Kasumi-1 (cell line): Measurements from ENCODE around the gene PCDHA1.
A peak's percentile ranks its signal among the peaks of the same experiment; 100 is the strongest.

ENCODE experiments used
- DNase-seq, 2 experiments: peaks; one replicate each; lab custom pipeline; 2025; lab: John Stamatoyannopoulos, UW

Gene PCDHA1

GRCh38 chr5:140988608-140989007 lies 202.7 kb downstream of the PCDHA1 start:
- DNase-seq, result no peak

- DNase-seq, result no peak
Measured at GRCh38 chr5:140989254-140990020, 203.5 kb downstream of the PCDHA1 start.

- DNase-seq, result no peak
Measured at GRCh38 chr5:140992828-140993227, 206.9 kb downstream of the PCDHA1 start.

- DNase-seq, result no peak
Measured at GRCh38 chr5:140996060-140996459, 210.1 kb downstream of the PCDHA1 start.

GRCh38 chr5:140998921-140999410 lies 213.0 kb downstream of the PCDHA1 start:
- no peak for DNase-seq

- DNase-seq, result no peak
Measured at GRCh38 chr5:141001446-141001843, 215.5 kb downstream of the PCDHA1 start.

- DNase-seq, result no peak
Measured at GRCh38 chr5:141001844-141002604, 216.1 kb downstream of the PCDHA1 start.

- DNase-seq, result no peak
Measured at GRCh38 chr5:141002605-141002965, 216.6 kb downstream of the PCDHA1 start.

- no peak for DNase-seq
Measured at GRCh38 chr5:141003031-141003430, 217.1 kb downstream of the PCDHA1 start.

- no peak for DNase-seq
Measured at GRCh38 chr5:141003791-141004611, 218.1 kb downstream of the PCDHA1 start.

- DNase-seq, result no peak
Measured at GRCh38 chr5:141007791-141008190, 221.9 kb downstream of the PCDHA1 start.

- DNase-seq, result no peak
Measured at GRCh38 chr5:141010047-141010793, 224.3 kb downstream of the PCDHA1 start.

GRCh38 chr5:141017943-141018342 lies 232.0 kb downstream of the PCDHA1 start:
- no peak for DNase-seq

- no peak for DNase-seq
Measured at GRCh38 chr5:141022384-141022783, 236.4 kb downstream of the PCDHA1 start.

- no peak for DNase-seq
Measured at GRCh38 chr5:141031006-141031405, 245.1 kb downstream of the PCDHA1 start.

- DNase-seq, result no peak
Measured at GRCh38 chr5:141032626-141033025, 246.7 kb downstream of the PCDHA1 start.

GRCh38 chr5:141039061-141039460 lies 253.1 kb downstream of the PCDHA1 start:
- DNase-seq, result no peak

- DNase-seq, result no peak
Measured at GRCh38 chr5:141039517-141039916, 253.6 kb downstream of the PCDHA1 start.

GRCh38 chr5:141040093-141040770 lies 254.3 kb downstream of the PCDHA1 start:
- no peak for DNase-seq

- peak; percentile 75 to 80 for DNase-seq
Measured at GRCh38 chr5:141040771-141041426, 255.0 kb downstream of the PCDHA1 start.

GRCh38 chr5:141041427-141041785 lies 255.5 kb downstream of the PCDHA1 start:
- DNase-seq, result no peak
